ENCODE measurements around the gene BAG5.
A peak's percentile ranks its signal among the peaks of the same experiment; 100 is the strongest.

BAG5 gene

DNA sequence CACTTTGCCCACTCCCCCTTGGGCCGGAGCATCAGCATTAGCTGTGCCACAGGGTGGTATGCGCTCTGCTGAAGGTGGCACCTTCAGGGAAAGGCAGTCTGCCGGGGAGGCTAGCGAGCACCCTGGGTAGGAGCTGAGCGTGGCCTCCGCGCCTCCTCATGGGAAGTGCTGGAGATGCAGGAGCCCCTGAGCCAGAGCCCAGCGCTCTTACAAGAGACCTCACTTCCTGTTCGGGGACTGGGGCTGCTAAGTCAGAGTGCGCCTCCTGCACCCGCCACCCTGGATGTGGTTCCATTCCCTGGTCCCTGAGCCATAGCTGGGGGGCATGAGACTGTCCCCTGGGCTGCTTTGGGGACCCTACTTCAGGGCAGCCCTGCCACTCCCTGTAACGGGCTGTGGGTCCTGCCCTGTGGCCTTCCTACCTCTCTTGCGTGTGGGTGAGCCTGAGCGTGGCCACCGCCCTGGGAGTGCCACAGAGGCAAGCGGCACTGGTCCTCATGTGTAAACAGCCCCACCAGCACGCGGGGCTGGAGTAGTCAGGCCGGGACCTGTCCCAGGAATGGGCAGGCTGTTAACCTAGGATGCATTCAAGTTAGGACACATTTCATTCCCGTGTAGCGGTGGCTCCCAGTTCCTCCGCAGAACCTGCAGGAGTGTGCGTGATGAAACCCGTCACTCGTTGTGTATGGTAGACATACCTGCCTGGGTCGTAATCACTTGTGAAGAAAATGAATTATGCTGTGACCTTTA is 19.7 kb upstream of the BAG5 start:
- Histone ChIP-seq H3K27ac (no peak overlapping the region), H3K36me3 (peaks cover 41% of the 10 kb centered on the region), H3K4me3 (ENCODE audit: low read depth, low read length) (no peak overlapping the region), H3K9me3 (ENCODE audit: severe bottlenecking) (no peaks in the 10 kb centered on the region), H3K27me3 (ENCODE audit: insufficient read depth, low read depth, severe bottlenecking) (no peaks in the 10 kb centered on the region)
- DNase-seq: no peak
- TF ChIP-seq, protein P1, sequence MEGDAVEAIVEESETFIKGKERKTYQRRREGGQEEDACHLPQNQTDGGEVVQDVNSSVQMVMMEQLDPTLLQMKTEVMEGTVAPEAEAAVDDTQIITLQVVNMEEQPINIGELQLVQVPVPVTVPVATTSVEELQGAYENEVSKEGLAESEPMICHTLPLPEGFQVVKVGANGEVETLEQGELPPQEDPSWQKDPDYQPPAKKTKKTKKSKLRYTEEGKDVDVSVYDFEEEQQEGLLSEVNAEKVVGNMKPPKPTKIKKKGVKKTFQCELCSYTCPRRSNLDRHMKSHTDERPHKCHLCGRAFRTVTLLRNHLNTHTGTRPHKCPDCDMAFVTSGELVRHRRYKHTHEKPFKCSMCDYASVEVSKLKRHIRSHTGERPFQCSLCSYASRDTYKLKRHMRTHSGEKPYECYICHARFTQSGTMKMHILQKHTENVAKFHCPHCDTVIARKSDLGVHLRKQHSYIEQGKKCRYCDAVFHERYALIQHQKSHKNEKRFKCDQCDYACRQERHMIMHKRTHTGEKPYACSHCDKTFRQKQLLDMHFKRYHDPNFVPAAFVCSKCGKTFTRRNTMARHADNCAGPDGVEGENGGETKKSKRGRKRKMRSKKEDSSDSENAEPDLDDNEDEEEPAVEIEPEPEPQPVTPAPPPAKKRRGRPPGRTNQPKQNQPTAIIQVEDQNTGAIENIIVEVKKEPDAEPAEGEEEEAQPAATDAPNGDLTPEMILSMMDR (IDR thresholded peaks at IDR 0.05; ENCODE audit: low read depth, low read length): no peak

DNA sequence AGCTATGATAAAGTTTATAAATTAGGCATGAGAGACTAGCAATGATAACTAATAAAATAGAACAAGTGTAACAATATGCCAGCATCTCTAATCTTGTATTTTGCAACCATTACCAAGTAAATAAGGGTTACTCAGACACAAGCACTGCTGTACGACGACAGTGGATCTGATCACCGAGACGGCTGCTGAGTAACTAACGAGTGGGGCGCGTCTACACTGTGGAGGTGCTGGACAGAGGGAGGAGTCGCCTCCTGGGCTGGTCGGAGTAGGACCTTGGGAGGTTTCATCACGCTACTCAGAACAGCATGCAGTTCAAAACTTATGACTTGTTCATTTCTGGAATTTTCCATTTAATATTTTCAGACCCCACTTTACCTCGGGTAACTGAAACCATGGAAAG is 18.7 kb upstream of the BAG5 start:
- no peaks in the 10 kb centered on the region for H3K9me3 ChIP-seq (ENCODE audit: severe bottlenecking)
- peaks cover 41% of the 10 kb centered on the region for H3K36me3 ChIP-seq
- TF ChIP-seq, protein P1 (IDR thresholded peaks at IDR 0.05; ENCODE audit: low read depth, low read length): no peak
- no peak for DNase-seq
- no peak overlapping the region for H3K27ac ChIP-seq
- no peak overlapping the region for H3K4me3 ChIP-seq (ENCODE audit: low read depth, low read length)
- H3K27me3 ChIP-seq (ENCODE audit: insufficient read depth, low read depth, severe bottlenecking): no peaks in the 10 kb centered on the region

DNA sequence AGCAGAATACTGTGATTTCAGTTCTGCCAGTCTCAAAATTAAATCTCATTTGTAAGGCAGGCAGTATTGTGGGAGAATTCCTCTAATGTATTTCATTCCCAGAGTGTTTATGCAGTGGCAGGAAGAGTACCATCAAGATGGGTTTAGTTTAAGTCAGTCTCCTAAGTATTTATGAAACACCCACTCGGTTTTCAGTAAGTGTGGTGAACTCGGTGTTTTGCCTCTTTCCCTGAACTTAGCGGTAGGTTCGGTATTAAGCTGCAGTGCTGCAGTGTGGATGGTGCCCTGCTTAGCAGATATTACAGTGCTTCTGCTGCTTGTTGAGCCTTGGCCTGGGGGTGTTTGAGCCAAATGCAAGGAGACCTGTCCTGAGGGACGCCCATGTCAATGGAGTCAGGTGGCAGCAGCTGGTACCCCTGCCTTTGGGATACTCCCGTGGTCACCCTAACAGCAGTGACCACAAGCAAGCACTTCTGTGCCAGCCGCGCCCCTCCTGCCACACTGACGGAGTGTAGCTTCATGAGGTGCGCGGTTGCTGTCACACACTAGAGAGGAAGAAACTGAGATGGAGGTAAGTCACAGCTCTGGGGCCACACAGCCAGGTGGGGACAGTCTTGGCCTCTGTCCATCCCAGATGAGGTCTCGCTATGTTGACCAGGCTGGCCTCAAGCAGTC is 16.1 kb upstream of the BAG5 start:
- Histone ChIP-seq H3K27me3 (ENCODE audit: insufficient read depth, low read depth, severe bottlenecking) (no peaks in the 10 kb centered on the region), H3K4me3 (ENCODE audit: low read depth, low read length) (no peak overlapping the region), H3K27ac (no peak overlapping the region), H3K9me3 (ENCODE audit: severe bottlenecking) (no peaks in the 10 kb centered on the region), H3K36me3 (peaks cover 47% of the 10 kb centered on the region)
- TF ChIP-seq, protein P1 (IDR thresholded peaks at IDR 0.05; ENCODE audit: low read depth, low read length): no peak
- DNase-seq: no peak

DNA sequence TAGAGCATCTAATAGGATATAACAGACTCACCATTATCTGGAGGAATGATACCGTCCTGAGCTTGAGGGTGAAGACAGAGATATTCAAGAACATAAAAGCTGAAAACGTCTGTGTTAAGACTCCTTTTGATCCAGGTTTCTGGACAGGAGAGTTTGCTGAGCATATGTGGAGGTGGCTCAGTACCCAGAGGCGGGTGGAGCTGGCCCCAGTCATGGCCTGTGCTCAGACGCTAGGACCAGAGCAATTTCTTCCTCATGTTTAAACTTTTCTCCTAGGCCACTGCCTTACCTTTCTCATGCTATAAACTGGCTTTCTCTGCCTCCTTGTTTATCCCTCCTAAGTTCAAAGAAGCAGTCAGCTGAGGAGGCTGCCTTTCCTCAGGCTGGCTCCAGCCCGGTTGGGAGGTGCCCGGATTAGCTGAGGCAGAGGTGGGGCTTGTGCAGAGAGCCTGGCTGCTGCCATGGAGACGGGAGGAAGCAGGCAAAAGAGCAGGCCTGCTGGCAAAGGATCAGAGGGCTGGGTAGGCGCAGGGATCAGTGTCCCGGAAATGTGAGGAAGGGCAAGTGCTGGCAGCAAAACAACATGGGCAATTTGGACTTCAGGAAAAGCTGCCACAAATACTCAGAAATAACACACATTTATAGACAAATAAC is 14.0 kb upstream of the BAG5 start:
- TF ChIP-seq, protein P1 (IDR thresholded peaks at IDR 0.05; ENCODE audit: low read depth, low read length): no peak
- no peaks in the 10 kb centered on the region for H3K9me3 ChIP-seq (ENCODE audit: severe bottlenecking)
- H3K4me3 ChIP-seq (ENCODE audit: low read depth, low read length): no peak overlapping the region
- peak overlapping the region; percentile 61 for H3K27ac ChIP-seq
- no peaks in the 10 kb centered on the region for H3K27me3 ChIP-seq (ENCODE audit: insufficient read depth, low read depth, severe bottlenecking)
- DNase-seq: peak; percentile 96
- peaks cover 63% of the 10 kb centered on the region for H3K36me3 ChIP-seq

DNA sequence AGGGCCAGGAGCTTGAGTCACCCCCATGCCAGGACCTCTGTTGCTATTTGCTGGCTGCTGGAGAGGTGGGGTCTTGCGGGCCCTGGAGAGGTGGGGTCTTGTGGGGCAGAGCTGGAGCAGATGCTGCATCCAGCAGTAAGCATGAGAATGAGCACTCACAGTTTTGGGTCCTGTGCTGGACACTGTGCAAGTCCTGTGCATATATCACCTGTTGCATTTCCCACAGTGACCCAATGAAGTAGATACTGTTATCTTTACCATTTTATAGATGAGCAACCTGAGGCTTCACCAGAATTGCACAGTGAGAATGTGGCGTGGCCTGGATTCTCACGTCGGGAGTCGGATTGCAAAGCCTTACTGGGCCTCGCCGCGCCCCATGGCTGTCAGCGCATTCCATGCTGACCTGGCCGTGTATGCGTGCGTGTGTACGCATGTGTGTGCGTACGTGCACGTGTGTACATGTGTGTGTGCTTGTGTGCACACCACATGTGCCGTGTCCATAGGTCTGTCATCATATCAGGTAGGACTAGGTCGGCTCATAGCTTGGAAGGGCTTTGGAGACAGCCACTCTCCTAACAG is 12.3 kb upstream of the BAG5 start:
- DNase-seq: no peak
- H3K4me3 ChIP-seq (ENCODE audit: low read depth, low read length): no peak overlapping the region
- H3K36me3 ChIP-seq: peaks cover 59% of the 10 kb centered on the region
- TF ChIP-seq, protein P1 (IDR thresholded peaks at IDR 0.05; ENCODE audit: low read depth, low read length): no peak
- H3K27ac ChIP-seq: no peak overlapping the region
- H3K27me3 ChIP-seq (ENCODE audit: insufficient read depth, low read depth, severe bottlenecking): no peaks in the 10 kb centered on the region
- H3K9me3 ChIP-seq (ENCODE audit: severe bottlenecking): no peaks in the 10 kb centered on the region

All from WERI-Rb-1 (cell line).